Body of pancreas (tissue), 4 donors: Measurements from ENCODE around the gene ARL6IP4. TPM values are rescaled to one million over a fixed set of nuclear protein-coding genes. Genes with fewer than 3 reads are reported as not detected.

Source experiments
- ATAC-seq: fragments of 150-250 bp; one replicate; pipeline ENCODE4 v1.9.1; 2016
- DNase-seq, 4 donors: peaks; one replicate each; pipeline ENCODE4 v3.0.0-alpha.2; 2019
- H3K27ac ChIP-seq, 4 donors: fragments of 200-600 bp; sonication (generic); 1 replicate in 3 of 4; 2 replicates in 1 of 4; pipeline versions ENCODE4 v1.5.1 to v1.6.1; 2016 to 2019; ENCODE audit warnings: mild to moderate bottlenecking in 1 of 4, mixed read lengths in 1 of 4, moderate library complexity in 1 of 4
- H3K27me3 ChIP-seq, 2 donors: fragments of 200-600 bp; sonication (generic); one replicate each; pipeline ENCODE4 v1.6.0; 2016; ENCODE audit warnings: mild to moderate bottlenecking in 1 of 2
- H3K36me3 ChIP-seq, 2 donors: fragments of 200-600 bp; sonication (generic); replicated peaks in 1 of 2; 2 replicates each; pipeline ENCODE4 v1.5.1; 2016; ENCODE audit warnings: low read depth in 2 of 2; ENCODE audit not compliant: insufficient read depth in 1 of 2
- H3K4me1 ChIP-seq: fragments of 200-600 bp; sonication (generic); one replicate; pipeline ENCODE4 v1.6.0; 2016
- H3K4me3 ChIP-seq, 2 donors: fragments of 200-600 bp; sonication (generic); 1 replicate in 1 of 2; 2 replicates in 1 of 2; pipeline ENCODE4 v1.5.1; 2016 to 2019
- H3K9me3 ChIP-seq, 3 donors: fragments of 200-600 bp; sonication (generic); 1 replicate in 2 of 3; 2 replicates in 1 of 3; pipeline ENCODE4 v1.5.1; 2016
- CTCF ChIP-seq, 7 experiments: fragments of 450-650 bp in 4 of 7; fragments of 200-600 bp in 3 of 7; sonication (generic) in 3 of 7; IDR thresholded peaks; one replicate each; pipeline ENCODE4 v1.5.1; 2016 to 2019; ENCODE audit warnings: antibody characterized with exemption in 7 of 7
- POLR2A ChIP-seq, 3 donors: fragments of 450-650 bp; IDR thresholded peaks; one replicate each; pipeline ENCODE4 v1.6.1; 2016; ENCODE audit warnings: antibody characterized with exemption in 3 of 3, mild to moderate bottlenecking in 2 of 3
- WGBS, 2 donors: methylation state at CpG; one replicate each; pipeline ENCODE4 v1.1.5; 2017; 5-methylcytosine and 5-hydroxymethylcytosine counted together
- intact Hi-C: fragments of 100-400 bp; cut with DNase I; formaldehyde crosslinking; loops from one replicate; pipeline ENCODE4 v1.15.1; 2023
- total RNA-seq, 2 donors: library from RNA; depleted of rRNA; stranded (reverse); fragments of >200 nt; gene quantifications; one replicate each; pipeline ENCODE4 v1.1.0, GENCODE V29; 2016

The ARL6IP4 gene
- total RNA-seq, 2 donors from 2014 or later: 215 to 237 TPM

GRCh38 chr12:122981036-122981471, 573 bp downstream of the ARL6IP4 start:
- intact Hi-C loops: no loop called here
- Histone ChIP-seq H3K27me3 (no peaks in the 10 kb centered on the region), H3K36me3 (no peaks in the 10 kb centered on the region), H3K4me3 (peak overlapping the region; percentile 69 to 84), H3K4me1 (peaks cover 87% of the 10 kb centered on the region), H3K9me3 (no peaks in the 10 kb centered on the region), H3K27ac (peak overlapping the region; percentile 40 to 86 (median 66))
- ATAC-seq: no peak
- TF ChIP-seq POLR2A (IDR thresholded peaks at IDR 0.05) (no peak), CTCF (IDR thresholded peaks at IDR 0.05) (no peak)
- DNase-seq: no peak
- 1% methylated on average over 27 to 40 of the region's 40 CpGs for WGBS, 2 donors

- intact Hi-C loops: no loop called here
- Histone ChIP-seq H3K36me3 (no peaks in the 10 kb centered on the region), H3K27me3 (no peaks in the 10 kb centered on the region), H3K4me3 (peak overlapping the region; percentile 69 to 84), H3K9me3 (no peaks in the 10 kb centered on the region), H3K27ac (peak overlapping the region in 3 of 4 donors; percentile 49 to 86 (median 82)), H3K4me1 (peaks cover 79% of the 10 kb centered on the region)
- TF ChIP-seq CTCF (IDR thresholded peaks at IDR 0.05) (no peak), POLR2A (IDR thresholded peaks at IDR 0.05) (no peak)
- DNase-seq (peak in 1 of 4 donors; percentile 11), ATAC-seq (no peak)
- WGBS, 2 donors: 68% methylated on average over 22 to 25 of the region's 25 CpGs
These were observed 1.4 kb downstream of the ARL6IP4 start for GRCh38 chr12:122981587-122982476.

GRCh38 chr12:122982477-122982815, 2.0 kb downstream of the ARL6IP4 start:
- DNase-seq (peak in 1 of 4 donors; percentile 11), ATAC-seq (no peak)
- H3K4me3 ChIP-seq: no peak overlapping the region
- no peaks in the 10 kb centered on the region for H3K27me3 ChIP-seq
- intact Hi-C loops: no loop called here
- no peaks in the 10 kb centered on the region for H3K9me3 ChIP-seq
- H3K36me3 ChIP-seq: no peaks in the 10 kb centered on the region
- TF ChIP-seq POLR2A (IDR thresholded peaks at IDR 0.05) (no peak), CTCF (IDR thresholded peaks at IDR 0.05) (no peak)
- H3K27ac ChIP-seq: no peak overlapping the region
- WGBS, 2 donors: 79 to 88% methylated on average over 10 to 11 of the region's 11 CpGs
- peaks cover 73% of the 10 kb centered on the region for H3K4me1 ChIP-seq

- no peak for TF ChIP-seq CTCF (IDR thresholded peaks at IDR 0.05)
- no peak for TF ChIP-seq POLR2A (IDR thresholded peaks at IDR 0.05)
- WGBS, 2 donors: 79 to 90% methylated on average over 14 to 21 of the region's 21 CpGs
- peaks cover 66% of the 10 kb centered on the region for H3K4me1 ChIP-seq
- H3K36me3 ChIP-seq: no peaks in the 10 kb centered on the region
- intact Hi-C loops: no loop called here
- no peaks in the 10 kb centered on the region for H3K27me3 ChIP-seq
- DNase-seq: peak in 1 of 4 donors; percentile 10
- H3K4me3 ChIP-seq: no peak overlapping the region
- ATAC-seq: no peak
- no peak overlapping the region for H3K27ac ChIP-seq
- H3K9me3 ChIP-seq: no peaks in the 10 kb centered on the region
These were observed 2.7 kb downstream of the ARL6IP4 start for GRCh38 chr12:122982963-122983788.
